Measurements from ENCODE around the gene ADD3.

ADD3 gene

DNA sequence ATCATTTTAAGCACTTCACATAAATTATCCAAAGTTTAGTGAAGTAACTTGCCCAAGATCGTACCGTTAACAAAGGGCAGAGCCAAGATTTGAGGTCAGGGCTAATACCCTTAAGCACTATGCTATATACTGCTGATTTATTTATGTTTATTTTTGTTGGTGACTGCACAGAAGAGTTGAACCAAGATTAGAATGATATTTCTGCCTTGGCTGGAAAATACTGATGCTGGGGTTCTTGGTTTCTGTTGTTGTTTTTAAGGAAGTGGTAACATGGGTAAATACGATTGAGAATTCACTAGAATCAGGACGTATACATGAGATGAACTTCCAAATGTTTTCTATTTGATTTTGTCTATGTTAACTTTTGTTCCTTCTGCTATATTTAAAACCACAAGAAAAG, 9.3 kb downstream of the ADD3 start:
- Histone ChIP-seq H3K36me3 (ENCODE audit: insufficient read depth, low read length) (no peaks in the 10 kb centered on the region), H3K4me3 (ENCODE audit: low read length) (no peak overlapping the region), H3K27me3 (ENCODE audit: insufficient read depth, low read length) (no peaks in the 10 kb centered on the region), H3K4me1 (ENCODE audit: insufficient read depth, low read length) (peaks cover 18% of the 10 kb centered on the region), H2AFZ (ENCODE audit: low read depth, low read length) (no peak overlapping the region), H3K9me3 (ENCODE audit: low read length) (no peaks in the 10 kb centered on the region)

DNA sequence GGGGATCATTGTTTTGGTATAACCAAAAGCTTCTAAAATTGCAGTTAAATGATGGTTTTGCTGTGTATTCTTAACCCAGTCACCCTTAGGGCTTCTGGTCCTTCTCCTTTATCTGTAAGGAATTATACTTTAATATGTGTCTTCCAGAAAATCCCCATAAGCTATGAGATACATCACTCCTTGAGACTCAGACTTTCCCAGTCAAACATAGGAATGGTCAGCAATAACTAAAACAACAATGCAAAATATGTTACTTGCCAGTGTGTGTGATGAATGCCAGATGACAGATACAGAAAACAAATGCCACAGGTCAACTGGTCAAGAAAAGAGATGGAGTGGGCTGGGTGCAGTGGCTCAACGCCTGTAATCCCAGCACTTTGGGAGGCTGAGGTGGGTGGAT, 10.1 kb downstream of the ADD3 start:
- Histone ChIP-seq H2AFZ (ENCODE audit: low read depth, low read length) (no peak overlapping the region), H3K36me3 (ENCODE audit: insufficient read depth, low read length) (no peaks in the 10 kb centered on the region), H3K4me3 (ENCODE audit: low read length) (no peak overlapping the region), H3K27me3 (ENCODE audit: insufficient read depth, low read length) (no peaks in the 10 kb centered on the region), H3K4me1 (ENCODE audit: insufficient read depth, low read length) (peaks cover 10% of the 10 kb centered on the region), H3K9me3 (ENCODE audit: low read length) (no peaks in the 10 kb centered on the region)

DNA sequence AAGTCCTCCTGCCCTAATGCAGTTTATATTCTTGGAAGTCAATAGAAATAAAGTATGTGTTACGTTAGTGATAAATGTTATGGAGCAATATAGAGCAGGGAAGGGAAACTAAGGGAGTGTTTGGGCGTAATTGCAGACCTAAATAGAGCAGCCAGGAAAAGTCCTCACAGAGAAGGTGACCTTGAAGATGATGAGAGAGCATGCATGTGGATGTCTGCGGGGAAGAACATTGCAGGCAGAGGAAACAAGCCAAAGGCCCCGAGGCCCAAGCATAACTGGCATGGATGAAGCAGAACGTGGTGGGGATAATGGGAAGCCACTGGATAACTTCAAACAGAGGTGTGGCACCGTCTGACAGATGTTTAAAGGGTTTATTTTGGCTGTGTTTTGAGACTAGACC, 12.5 kb downstream of the ADD3 start:
- Histone ChIP-seq H3K36me3 (ENCODE audit: insufficient read depth, low read length) (no peaks in the 10 kb centered on the region), H3K4me1 (ENCODE audit: insufficient read depth, low read length) (peaks cover 5% of the 10 kb centered on the region), H3K4me3 (ENCODE audit: low read length) (no peak overlapping the region), H3K27me3 (ENCODE audit: insufficient read depth, low read length) (no peaks in the 10 kb centered on the region), H2AFZ (ENCODE audit: low read depth, low read length) (no peak overlapping the region), H3K9me3 (ENCODE audit: low read length) (no peaks in the 10 kb centered on the region)

DNA sequence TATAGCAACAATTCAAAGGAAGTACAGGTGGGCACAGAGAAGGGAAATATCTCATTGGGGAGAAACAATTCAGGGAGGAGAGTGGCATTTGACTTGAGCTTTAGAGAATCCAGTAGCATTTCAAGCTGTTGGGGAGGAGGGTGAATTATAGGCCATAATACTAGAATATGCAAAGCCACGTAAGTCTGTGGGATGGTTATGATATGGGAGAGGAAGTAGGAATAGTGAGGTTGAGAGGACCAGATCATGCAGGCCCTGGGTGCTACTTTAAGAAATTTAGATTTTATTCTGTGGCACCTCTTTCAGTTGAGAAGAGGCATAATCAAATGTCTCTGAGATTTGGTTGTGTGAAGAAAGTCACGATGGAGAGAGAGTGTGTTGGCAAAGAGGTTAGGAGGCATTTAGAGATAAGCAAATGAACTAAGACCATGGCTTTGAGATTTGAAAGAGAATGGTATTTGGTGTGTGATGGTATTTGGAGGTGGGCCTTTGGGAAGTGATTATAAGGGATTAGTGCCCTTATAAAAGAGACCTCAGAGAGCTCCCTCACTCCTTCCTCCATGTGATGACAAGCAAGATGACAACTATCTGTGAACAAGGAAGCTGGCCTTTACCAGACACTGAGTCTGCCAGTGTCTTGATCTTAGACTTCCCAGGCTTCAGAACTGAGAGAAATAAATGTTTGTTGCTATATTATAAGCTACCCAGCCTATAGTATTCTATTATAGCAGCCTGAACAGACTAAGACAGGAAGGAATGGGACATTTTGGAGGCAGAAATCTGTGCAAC, 15.1 kb downstream of the ADD3 start:
- Histone ChIP-seq H3K4me1 (ENCODE audit: insufficient read depth, low read length) (no peaks in the 10 kb centered on the region), H3K9me3 (ENCODE audit: low read length) (no peaks in the 10 kb centered on the region), H2AFZ (ENCODE audit: low read depth, low read length) (no peak overlapping the region), H3K36me3 (ENCODE audit: insufficient read depth, low read length) (no peaks in the 10 kb centered on the region), H3K27me3 (ENCODE audit: insufficient read depth, low read length) (no peaks in the 10 kb centered on the region), H3K4me3 (ENCODE audit: low read length) (no peak overlapping the region)

DNA sequence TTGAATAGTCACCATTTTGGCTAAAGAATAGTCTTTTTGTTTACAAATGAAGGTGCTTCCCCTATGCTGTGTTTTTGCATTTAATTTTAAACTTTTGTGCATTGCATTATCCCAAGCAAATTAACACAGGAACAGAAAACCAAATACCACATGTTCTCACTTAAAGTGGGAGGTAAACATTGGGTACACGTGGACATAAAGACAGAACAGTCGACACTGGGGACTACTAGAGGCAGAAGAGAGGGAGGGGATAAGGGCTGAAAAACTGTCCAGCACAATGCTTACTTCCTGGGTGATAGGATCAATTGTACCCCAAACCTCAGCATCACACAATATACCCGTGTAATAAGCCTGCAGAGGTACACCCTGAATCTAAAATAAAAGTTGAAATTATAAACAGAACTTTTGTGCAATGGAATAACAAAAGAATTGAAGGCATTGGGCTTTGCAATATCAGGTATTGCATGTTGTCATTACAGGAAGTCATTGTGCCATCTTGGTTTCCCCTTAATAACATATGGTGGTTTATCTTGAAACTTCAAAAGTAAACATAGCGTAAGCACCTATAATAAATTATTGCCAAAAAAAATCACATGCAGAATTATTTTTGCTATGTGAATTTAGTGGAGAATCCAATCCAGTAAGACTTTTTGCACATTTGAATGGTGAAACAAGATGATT, 16.1 kb downstream of the ADD3 start:
- H3K9me3 ChIP-seq (ENCODE audit: low read length), result no peaks in the 10 kb centered on the region
- no peak overlapping the region for H3K4me3 ChIP-seq (ENCODE audit: low read length)
- no peaks in the 10 kb centered on the region for H3K27me3 ChIP-seq (ENCODE audit: insufficient read depth, low read length)
- H3K36me3 ChIP-seq (ENCODE audit: insufficient read depth, low read length), result no peaks in the 10 kb centered on the region
- H3K4me1 ChIP-seq (ENCODE audit: insufficient read depth, low read length), result no peaks in the 10 kb centered on the region
- H2AFZ ChIP-seq (ENCODE audit: low read depth, low read length), result no peak overlapping the region

DNA sequence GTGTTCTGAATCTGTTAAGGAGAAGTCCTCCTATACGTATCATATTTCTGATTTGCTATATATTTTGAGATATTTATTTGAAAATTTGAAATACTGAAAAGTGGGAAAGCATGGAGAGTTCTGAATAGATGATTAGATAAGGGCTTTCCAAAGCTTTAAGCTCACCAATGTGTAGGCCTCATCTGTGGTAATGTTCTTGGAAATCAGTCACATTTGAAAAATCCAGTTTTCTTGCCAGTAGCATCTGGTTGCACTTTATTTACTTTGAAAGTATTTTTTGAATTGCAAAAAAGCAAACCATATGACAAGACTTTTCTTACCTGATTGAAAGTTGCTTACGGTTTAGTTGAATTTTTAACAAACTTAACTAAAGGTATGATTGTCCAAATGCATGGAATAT, 21.7 kb downstream of the ADD3 start:
- Histone ChIP-seq H2AFZ (ENCODE audit: low read depth, low read length) (no peak overlapping the region), H3K4me1 (ENCODE audit: insufficient read depth, low read length) (no peaks in the 10 kb centered on the region), H3K4me3 (ENCODE audit: low read length) (no peak overlapping the region), H3K36me3 (ENCODE audit: insufficient read depth, low read length) (no peaks in the 10 kb centered on the region), H3K9me3 (ENCODE audit: low read length) (no peaks in the 10 kb centered on the region), H3K27me3 (ENCODE audit: insufficient read depth, low read length) (no peaks in the 10 kb centered on the region)

DNA sequence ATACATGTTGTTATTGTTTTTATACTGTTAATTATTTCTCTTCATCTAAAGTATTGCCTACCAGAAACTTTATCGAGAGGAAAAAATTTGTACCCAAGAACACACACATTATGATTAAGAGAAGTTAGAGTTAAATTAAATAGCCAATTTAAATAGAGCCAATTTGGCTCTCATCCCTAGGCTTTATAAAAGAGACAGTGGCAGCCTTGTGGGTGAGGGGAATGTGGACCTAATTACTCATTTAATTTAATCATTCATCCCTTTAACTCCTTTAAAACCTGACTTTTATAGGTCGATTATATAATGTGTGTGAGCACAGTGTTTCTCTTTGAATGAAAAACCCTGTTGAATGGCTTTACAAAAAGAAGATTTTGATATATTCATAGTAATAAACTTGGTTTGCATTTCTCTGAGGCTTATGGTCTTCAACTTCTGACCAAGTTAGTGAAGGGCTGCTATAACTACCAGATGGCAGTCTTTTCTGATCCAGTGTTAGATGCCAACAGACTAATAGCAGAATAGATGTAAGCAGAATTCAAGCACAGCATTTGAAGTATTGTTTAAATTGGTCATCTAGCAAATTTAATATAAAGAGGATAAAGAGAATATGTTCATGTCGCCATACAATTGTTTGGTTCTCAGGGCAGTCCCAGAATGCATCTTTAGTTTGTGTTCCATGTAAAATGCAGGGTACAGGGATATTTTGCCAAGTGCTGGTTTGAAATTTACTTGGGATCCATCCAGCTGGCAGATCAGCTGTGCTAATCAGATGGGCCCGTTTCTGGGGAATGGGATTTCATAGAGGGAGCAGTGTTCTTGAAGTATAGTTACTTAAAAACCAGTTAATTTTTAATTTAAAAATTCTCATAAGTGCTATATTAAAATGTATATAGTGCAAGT, 25.3 kb downstream of the ADD3 start:
- H3K4me3 ChIP-seq (ENCODE audit: low read length), result no peak overlapping the region
- H3K9me3 ChIP-seq (ENCODE audit: low read length), result no peaks in the 10 kb centered on the region
- H3K4me1 ChIP-seq (ENCODE audit: insufficient read depth, low read length), result no peaks in the 10 kb centered on the region
- no peaks in the 10 kb centered on the region for H3K36me3 ChIP-seq (ENCODE audit: insufficient read depth, low read length)
- no peaks in the 10 kb centered on the region for H3K27me3 ChIP-seq (ENCODE audit: insufficient read depth, low read length)
- no peak overlapping the region for H2AFZ ChIP-seq (ENCODE audit: low read depth, low read length)

DNA sequence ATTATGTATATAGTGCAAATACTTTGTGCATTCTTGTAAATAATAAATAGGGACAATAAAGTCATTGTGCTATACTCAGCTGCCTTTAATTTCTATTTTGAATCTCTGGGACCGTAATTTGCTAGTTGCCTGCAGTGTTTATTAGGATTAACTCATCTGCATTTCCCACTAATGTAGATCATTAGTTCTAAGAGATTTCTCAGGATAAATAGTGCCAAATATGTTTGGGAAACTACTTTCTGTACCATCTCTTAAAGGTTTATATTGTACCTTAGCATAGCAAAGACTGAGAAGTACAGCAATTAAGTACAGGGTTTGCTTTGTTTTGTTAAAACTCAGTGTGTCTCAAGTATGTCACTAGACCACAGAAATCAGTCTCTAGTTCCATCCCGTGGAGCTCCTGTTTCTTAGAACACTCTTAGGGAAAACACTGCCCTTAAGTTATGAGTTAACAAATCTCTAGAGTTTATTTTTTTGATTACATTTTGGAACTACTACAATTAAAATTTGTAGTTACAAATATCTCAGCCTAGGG, 26.0 kb downstream of the ADD3 start:
- Histone ChIP-seq H2AFZ (ENCODE audit: low read depth, low read length) (no peak overlapping the region), H3K4me1 (ENCODE audit: insufficient read depth, low read length) (no peaks in the 10 kb centered on the region), H3K36me3 (ENCODE audit: insufficient read depth, low read length) (no peaks in the 10 kb centered on the region), H3K4me3 (ENCODE audit: low read length) (no peak overlapping the region), H3K9me3 (ENCODE audit: low read length) (no peaks in the 10 kb centered on the region), H3K27me3 (ENCODE audit: insufficient read depth, low read length) (no peaks in the 10 kb centered on the region)

DNA sequence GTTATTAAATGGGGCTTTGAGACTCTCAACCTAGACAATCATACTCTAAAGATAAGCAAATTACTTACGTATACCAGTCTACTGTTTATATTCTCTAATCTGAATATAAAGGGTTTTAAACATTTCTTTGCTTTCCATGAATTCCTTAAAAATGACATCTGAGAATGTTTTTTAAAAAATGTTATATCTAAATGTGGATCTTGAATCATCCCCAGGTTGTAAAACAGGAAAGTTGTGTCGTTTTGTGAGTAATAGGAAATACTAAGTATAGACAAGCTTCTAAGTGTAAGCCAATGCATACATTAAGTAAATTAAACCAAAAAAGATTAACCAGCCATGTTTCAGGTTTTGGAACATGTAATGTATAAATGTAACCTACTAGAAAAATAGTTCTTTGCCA, 26.8 kb downstream of the ADD3 start:
- H3K4me3 ChIP-seq (ENCODE audit: low read length), result no peak overlapping the region
- no peaks in the 10 kb centered on the region for H3K27me3 ChIP-seq (ENCODE audit: insufficient read depth, low read length)
- no peaks in the 10 kb centered on the region for H3K4me1 ChIP-seq (ENCODE audit: insufficient read depth, low read length)
- H2AFZ ChIP-seq (ENCODE audit: low read depth, low read length), result no peak overlapping the region
- no peaks in the 10 kb centered on the region for H3K36me3 ChIP-seq (ENCODE audit: insufficient read depth, low read length)
- no peaks in the 10 kb centered on the region for H3K9me3 ChIP-seq (ENCODE audit: low read length)

DNA sequence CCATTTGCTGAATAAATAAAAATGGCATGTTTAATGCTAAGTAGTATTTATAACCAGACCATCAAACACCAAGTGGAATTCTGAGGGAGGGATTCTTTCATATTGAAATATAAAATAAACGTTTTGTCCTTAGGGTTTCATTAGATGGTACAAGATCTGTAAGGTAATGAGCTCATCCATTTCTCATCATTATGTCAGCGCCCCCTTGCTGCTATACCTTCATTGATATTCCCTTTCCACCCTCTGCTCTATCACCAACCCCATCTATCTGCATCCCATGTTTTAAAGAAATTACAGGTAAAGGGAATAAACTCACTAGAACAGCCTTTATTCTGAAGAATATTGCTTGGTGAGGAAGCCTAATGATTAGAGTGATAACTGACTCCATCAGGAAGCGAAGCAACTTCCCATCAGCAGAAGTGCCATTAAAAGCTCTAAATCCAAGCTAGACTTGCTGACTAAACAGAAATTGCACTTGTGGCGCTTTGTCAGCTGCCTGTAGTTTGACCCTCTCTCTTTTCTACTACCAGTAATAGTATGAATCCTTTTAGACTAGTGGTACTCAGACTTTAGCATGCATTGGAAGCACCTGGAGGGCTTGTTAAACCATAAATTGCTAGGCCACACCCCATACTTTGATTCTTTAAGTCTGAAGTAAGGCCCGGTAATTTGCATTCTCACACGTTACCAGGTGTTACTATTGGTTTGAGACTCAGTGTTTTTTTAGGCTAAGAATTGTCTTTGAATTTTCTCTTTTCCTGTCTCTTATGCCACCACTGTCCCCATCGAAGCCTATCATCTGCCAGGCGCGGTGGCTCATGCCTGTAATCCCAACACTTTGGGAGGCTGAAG, 27.5 kb downstream of the ADD3 start:
- Histone ChIP-seq H3K36me3 (ENCODE audit: insufficient read depth, low read length) (no peaks in the 10 kb centered on the region), H3K4me3 (ENCODE audit: low read length) (no peak overlapping the region), H3K27me3 (ENCODE audit: insufficient read depth, low read length) (no peaks in the 10 kb centered on the region), H3K9me3 (ENCODE audit: low read length) (no peaks in the 10 kb centered on the region), H2AFZ (ENCODE audit: low read depth, low read length) (no peak overlapping the region), H3K4me1 (ENCODE audit: insufficient read depth, low read length) (no peaks in the 10 kb centered on the region)

DNA sequence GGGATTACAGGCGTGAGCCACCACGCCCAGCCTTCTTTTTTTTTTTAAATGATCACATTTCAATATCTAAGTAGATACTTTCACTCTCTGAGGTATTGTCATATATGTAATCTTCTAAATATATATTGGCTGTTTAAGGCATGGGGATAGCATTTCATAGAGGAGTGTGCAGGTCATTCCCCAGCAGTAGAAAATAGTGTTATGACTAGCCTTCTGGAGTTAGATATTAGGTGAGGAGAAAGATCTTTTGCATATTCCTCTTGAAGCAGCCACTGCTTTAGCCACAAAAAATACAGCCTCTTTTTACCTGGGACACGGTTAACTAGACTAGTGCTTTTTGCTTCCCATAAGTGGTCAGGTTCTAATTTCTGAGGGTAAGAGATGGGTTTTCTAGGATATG, 28.9 kb downstream of the ADD3 start:
- H3K9me3 ChIP-seq (ENCODE audit: low read length), result no peaks in the 10 kb centered on the region
- H3K27me3 ChIP-seq (ENCODE audit: insufficient read depth, low read length), result no peaks in the 10 kb centered on the region
- no peak overlapping the region for H3K4me3 ChIP-seq (ENCODE audit: low read length)
- no peaks in the 10 kb centered on the region for H3K4me1 ChIP-seq (ENCODE audit: insufficient read depth, low read length)
- no peak overlapping the region for H2AFZ ChIP-seq (ENCODE audit: low read depth, low read length)
- no peaks in the 10 kb centered on the region for H3K36me3 ChIP-seq (ENCODE audit: insufficient read depth, low read length)

DNA sequence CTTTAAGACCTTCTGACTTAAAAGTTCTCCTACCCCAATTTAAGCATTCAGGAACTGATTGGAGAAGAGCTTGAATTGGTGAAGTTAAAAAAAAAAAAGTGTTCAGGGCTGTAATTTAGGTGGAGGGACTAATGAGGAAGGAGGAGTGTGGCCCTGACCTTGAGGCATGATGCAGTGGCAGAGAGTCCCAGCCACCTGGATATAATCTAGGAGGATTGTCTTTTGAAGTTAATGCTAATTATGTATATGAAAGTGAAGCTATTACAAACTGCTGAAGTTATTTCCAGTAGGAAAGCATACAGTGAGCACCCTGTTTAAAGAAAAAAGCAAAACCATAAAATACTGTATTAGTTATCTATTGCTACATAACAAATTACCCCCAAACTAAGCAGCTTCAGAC, 31.5 kb downstream of the ADD3 start:
- Histone ChIP-seq H3K4me3 (ENCODE audit: low read length) (no peak overlapping the region), H3K9me3 (ENCODE audit: low read length) (no peaks in the 10 kb centered on the region), H3K36me3 (ENCODE audit: insufficient read depth, low read length) (no peaks in the 10 kb centered on the region), H3K4me1 (ENCODE audit: insufficient read depth, low read length) (no peaks in the 10 kb centered on the region), H2AFZ (ENCODE audit: low read depth, low read length) (no peak overlapping the region), H3K27me3 (ENCODE audit: insufficient read depth, low read length) (no peaks in the 10 kb centered on the region)

All from neuron (in vitro differentiated cells).